NCI-H748 treated with DMSO at 0.1 percent for 48 hours (cell line): ENCODE measurements around the gene OBSCN.

Experiments
- DNase-seq: peaks from one replicate; lab custom pipeline; 2025; lab: John Stamatoyannopoulos, UW

Gene OBSCN

DNA sequence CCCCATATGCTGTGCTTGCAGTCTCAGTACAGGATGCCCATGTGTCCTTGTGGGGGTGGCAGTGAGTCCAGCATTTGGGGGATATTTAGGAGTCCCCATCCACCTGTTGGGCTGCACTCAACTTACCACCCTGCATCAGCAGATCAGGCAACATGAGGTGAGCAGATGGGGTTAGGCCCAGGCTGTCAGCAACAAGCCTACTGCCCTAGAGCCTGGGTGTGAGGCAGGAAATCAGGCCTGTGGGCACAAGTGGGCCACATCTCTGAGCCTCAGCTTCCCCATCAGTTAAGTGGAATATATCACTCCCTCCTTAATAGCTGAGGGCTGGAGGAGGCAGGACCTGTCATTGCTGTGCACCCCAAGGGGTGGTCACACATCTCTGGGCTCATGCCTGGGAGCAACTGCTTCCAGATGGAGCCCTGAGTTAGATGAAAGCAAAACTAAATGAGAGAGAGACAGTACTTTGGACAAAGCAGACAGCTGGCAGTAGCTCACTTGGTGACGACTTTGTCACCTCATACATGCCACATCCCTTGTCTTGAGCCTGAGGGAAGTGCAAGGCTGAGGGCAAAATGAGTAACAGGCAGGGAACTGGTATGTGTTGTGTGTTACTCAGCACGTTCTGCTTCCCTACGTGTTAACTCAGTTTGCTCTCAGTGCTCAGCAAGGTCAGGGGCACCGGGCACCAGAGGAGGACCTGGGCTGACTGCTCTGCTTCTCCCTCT lies 150.4 kb downstream of the OBSCN start:
- DNase-seq, result no peak

DNA sequence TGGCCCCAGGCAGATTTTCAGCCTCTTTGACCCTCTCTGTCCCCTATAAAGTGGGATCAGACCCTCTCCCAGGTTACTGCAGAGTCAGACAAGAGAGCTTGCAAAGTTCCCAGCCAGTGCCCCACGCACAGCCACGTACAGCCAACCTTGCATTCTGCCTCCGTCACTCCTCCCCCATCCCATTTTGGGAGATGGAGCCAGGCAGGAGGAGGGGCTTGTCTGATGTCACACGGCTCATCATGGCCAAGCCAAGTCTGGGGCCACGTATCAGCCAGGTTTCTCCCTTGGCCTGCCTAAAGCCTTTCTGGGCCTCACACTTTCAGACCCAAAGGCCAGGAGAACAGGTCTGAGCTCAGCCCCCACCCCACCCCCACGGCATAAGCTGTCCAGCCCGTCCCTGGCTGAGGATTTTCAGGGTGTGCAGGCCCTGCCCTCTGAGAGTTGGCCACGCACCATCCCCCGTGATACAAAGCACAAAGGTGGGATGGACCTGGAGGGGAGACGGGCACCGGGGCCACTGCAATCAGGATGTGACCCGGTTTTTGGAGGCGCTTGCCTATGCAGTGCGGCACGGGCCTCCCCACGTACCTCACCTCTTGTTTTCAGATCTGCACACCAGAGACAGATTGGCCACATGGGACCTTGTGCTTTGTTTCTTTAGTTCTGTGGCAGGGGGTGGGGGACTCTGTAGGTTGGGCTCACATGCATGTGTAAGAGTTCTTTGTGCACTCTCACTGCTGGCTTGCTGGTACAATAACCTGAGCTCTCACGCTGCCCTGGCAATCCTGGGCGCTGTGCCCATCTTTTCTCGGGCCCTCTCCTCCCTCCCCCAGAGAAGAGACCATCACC lies 151.1 kb downstream of the OBSCN start:
- DNase-seq, result no peak

DNA sequence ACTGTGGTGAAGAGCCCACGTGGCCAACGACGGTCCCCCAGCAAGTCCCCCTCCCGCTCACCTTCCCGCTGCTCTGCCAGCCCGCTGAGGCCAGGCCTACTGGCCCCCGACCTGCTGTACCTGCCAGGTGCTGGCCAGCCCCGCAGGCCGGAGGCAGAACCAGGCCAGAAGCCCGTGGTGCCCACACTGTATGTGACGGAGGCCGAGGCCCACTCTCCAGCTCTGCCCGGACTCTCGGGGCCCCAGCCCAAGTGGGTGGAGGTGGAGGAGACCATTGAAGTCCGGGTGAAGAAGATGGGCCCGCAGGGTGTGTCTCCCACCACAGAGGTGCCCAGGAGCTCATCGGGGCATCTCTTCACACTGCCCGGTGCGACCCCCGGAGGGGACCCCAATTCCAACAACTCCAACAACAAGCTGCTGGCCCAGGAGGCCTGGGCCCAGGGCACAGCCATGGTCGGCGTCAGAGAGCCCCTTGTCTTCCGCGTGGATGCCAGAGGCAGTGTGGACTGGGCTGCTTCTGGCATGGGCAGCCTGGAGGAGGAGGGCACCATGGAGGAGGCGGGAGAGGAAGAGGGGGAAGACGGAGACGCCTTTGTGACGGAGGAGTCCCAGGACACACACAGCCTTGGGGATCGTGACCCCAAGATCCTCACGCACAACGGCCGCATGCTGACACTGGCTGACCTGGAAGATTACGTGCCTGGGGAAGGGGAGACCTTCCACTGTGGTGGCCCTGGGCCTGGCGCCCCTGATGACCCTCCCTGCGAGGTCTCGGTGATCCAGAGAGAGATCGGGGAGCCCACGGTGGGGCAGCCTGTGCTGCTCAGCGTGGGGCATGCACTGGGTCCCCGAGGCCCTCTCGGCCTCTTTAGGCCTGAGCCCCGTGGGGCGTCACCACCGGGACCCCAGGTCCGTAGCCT lies 152.0 kb downstream of the OBSCN start:
- DNase-seq, result no peak

DNA sequence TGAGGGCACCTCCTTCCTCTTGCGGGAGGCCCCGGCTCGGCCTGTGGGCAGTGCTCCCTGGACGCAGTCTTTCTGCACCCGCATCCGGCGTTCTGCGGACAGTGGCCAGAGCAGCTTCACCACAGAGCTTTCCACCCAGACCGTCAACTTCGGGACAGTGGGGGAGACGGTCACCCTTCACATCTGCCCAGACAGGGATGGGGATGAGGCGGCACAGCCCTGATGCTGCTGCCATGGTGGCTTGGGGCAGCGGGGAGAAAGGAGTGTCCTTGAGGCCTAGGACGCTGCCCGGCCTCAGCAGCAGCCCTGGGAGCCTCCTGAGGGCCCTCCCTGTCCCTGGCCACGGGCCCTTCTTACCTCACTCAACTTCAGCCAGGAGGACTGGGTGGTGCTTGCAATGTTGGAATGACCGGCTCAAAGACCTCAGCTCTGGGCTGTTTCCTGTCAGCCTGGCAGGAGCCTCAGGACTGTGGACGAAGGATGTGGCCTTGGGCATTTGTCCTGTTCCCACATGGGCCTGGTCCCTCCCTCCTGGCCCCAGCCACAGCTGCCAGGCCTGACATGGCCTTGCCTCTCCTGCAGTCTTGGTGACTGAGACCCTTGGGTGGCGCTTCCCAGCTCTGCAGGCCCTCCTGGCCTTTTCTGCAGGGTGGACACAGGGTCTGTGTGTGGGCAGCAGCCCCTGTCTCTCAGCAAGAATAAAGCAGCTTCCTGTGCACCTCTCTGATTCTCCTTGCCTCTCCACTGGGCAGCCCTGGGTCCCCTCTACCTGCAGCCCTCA lies 152.9 kb downstream of the OBSCN start:
- no peak for DNase-seq

DNA sequence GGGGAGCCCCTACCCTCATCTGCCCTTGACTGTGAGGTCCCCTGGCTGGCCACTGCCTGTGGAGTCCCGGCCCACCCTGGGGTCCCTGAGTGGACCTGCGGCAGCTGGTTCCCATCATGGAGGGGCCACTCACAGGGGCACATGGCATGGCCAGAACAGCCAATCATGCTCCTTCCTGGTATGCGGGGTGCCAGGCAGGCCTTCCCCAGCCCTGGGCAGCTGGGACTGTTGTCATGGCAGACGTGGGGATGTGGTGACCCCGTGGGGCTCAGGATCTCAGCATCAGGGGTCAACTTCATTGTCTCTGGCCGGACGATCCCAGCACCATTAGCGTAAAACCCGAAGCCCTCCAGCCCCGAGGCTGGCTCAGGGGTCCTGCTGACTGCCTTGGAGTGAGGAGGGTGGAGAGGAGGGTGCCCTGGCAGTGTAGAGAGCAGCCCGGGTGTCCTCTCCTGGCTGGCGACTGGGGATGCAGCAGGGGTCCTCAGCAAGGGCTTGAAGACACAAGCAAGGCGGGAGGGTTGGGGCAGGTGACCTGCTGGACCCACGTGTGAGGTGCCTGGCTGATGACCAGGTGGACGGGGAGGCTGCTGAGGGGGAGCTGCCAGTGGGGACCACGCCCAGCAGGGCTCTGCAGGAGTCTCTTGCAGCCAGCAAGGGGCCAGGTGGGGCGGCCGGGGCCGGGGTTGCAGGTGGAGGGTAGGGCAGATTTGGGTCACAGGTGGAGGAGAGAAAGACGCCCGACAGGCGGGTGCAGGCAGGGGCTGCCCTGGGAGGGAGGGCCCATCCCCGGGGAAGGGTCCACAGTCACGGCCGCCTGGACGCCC lies 153.7 kb downstream of the OBSCN start:
- no peak for DNase-seq

DNA sequence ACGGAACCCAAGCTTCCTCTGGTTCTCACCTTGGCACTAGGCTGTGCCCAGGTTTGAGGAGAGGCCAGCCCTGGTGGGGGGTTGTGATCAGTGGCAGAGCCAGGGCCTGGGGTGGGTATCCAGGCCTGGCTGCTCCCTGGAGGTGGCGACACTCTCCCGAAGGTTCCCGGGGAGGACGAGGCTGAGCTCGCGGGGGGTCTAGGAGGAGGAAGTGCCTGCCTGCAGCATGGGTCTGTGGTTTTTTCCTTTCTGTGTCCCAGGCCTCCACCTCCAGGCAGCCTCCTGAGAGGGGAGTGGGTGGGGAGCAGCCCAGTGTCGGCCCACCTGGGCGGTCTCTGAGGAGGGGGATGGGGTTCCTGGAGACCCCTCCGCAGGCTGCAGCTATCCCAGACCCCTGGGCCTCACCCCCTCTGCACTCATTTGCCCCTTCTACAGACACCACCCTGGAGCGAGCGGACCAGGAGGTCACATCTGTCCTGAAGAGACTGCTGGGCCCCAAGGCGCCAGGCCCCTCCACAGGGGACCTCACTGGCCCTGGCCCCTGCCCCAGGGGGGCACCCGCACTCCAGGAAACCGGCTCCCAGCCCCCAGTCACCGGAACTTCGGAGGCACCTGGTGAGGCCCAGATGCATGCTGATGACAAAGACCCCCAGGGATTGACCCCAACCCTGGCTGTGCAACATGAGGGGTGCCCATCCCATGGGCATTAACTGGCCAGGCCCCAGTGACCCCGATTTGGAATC lies 154.5 kb downstream of the OBSCN start:
- DNase-seq, result no peak

DNA sequence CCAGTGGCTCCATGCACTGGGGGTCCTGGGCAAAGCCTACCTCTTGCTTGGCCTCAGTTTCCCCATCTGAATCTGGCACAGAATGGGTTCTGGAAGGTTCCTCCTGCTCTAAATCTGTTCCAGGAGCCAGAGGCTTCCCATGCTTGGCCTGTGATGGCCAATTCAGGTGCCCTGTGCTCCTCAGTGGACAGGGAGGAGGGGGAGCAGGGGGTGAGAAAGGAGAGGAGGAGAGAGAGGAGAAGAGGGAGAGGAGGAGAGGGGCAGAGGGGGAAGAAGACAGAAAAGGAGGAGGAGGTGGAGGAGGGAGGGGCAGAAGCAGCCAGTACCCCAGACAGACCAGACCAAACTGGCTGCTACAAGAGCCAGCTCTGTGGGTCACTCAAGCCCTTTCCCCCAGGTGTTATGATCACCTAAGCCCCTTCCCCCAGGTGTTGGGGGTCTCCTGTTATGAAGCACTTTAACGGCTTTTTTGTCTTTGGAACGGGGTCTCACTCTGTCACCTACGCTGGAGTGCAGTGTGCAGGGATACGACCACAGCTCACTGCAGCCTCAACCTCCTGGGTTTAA lies 155.1 kb downstream of the OBSCN start:
- DNase-seq, result no peak

DNA sequence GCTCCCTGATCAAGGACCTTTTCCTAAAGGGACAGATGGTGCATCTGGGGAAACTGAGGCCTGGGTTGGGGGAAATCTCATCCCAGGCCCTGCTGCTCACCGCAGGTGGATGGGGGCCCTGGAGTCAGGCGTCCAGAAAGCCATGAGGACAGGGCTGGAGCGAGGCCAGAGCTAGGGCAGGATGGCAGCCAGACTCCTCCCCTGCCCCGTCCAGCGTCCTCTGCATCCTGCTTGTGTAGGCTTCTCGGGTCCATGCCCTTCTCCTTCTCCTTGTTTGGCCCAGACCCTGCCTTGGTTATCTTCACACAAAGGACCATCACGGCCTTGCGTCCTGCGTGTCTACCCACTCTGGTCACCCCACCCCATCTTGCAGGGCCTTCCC lies 155.8 kb downstream of the OBSCN start:
- no peak for DNase-seq

DNA sequence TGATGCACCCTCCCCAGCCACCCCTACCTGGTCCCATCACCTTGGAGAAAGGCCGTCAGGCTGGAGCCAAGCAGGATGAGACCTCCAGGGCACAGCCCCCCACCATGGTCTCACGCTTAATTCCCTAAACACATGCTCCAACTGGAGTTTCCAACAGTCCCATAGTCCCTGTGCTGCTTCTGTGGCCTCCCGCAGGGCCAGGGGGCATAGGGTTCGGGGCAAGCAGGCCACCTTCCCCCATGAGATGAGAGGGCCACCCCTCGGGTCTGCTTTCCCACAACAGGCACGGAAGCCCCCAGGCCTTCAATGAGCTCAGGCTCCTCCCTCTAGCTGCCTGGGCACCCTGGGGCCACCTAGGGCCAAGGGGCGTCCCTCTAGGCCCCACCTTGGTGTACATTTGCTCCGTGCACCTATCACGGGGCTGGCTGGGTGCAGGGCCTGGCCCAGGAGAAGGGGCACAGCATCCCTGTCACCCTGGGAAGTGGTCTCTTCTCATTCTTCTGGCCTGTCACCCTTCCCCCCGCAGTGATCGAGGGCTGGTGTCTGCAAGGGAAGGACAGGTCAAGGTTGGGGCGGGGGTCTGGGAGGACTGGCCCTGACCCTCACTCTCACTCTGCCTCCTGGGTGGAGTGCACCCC lies 156.3 kb downstream of the OBSCN start:
- DNase-seq, result no peak

DNA sequence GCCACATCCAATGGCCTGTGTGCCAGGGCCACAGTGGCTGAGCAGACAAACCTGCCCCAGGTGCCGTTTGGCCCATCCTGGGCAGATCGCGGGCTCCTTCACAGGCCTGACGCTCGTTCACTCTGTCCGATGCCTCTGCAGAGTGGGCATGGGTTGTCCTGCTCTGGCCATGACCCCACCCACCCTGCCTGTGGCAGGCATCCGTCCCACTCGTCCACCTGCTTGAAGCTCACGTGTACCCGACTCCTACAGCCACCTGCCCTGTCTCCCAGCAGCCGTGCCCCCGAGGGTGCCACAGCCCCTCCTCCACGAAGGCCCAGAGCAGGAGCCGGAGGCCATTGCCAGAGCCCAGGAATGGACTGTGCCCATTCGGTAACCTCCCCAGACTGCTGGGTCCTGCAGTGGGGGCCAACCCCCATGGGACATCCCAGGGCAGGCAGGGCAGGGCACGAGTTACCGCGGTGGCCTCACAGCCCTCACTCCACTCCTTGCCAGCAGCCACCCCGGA lies 156.9 kb downstream of the OBSCN start:
- no peak for DNase-seq

DNA sequence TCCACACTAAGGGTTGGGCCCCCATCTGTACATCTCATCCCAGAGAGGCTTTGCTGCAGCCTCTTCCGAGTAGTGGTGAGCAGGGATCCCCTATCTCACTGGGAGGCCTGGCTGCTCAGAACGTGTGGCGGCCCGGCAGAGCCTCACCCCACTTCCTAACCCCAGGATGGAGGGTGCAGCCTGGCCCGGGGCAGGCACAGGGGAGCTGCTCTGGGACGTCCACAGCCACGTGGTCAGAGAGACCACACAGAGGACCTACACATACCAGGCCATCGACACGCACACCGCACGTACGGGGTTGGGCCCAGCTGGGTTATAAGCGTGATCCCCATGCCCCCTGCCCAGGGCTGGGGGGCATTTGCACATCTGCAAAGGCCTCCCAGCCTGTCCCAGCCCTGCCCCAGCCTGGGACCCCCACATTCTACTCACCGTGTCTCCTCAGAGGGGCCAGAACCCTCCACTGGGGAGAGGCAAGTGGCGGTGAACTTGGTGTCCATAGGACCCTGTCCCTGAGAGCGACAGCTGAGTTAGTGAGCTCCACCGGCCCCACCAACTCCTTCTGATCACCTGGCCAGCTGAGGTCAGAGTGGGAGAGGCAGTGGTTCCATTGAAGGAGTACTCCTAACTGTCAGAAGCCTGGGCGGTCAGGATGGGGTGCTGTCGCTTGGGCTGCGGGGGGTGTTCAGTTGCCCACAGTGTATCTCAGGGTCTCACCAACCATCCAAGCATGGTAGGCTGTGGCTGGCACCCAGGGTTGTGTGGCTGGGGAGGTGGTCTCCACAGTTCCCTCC lies 157.6 kb downstream of the OBSCN start:
- DNase-seq, result no peak

DNA sequence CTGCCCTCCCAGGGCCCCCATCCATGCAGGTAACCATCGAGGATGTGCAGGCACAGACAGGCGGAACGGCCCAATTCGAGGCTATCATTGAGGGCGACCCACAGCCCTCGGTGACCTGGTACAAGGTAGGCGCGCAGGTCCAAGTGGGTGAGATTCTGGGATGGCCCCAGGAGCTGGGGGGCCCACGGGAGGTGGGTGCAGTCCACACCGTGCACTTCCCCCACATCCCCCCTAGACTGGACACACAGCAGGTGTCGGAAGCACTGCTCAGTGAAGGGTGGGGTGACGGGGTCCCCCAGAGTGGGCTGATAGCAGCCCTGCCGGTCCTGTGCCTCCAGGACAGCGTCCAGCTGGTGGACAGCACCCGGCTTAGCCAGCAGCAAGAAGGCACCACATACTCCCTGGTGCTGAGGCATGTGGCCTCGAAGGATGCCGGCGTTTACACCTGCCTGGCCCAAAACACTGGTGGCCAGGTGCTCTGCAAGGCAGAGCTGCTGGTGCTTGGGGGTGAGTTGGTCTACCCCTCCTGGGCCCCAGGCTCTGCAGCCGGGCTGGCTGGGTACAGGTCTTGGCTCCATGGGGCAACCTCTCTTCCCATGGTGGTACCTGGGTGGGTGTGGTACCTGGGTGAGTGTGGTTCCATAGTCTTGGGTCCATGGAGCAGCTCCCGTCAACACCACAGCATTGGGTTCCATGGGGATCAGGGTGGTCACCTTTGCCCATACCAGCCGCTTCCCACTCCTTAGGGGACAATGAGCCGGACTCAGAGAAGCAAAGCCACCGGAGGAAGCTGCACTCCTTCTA lies 158.4 kb downstream of the OBSCN start:
- DNase-seq, result no peak

DNA sequence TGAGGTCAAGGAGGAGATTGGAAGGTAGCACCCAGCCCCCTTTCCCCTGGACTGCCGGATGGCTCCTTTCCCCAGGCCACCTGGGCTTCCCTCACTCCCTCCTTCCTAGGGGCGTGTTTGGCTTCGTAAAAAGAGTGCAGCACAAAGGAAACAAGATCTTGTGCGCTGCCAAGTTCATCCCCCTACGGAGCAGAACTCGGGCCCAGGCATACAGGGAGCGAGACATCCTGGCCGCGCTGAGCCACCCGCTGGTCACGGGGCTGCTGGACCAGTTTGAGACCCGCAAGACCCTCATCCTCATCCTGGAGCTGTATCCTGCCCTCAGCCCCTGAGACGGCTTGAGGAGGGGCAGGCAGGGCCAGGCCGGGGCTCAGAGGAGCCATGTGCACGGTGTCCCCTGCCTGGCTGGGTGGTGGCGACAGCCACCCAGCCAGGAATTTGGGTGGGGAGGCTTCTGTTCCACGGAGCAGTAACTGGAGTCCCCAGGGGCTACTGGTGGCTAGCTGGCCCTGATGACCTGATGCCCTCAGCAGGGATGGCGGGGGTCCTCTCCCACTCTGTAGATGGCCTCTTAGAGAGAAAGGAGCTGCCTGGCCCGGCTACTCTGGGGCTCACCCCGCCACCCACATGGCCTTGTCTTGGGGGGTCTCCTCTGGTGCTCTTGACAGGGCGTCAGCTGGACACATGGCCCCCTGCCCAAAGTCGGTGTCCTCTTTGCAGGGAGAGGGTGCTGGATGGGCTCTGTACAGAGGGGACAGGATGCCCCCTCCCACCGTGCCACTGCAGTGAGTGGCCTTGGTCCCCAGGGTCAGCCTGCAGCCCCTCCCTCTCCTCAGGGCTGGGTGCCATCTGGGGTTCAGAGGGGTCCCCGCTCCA lies 159.3 kb downstream of the OBSCN start:
- no peak for DNase-seq

DNA sequence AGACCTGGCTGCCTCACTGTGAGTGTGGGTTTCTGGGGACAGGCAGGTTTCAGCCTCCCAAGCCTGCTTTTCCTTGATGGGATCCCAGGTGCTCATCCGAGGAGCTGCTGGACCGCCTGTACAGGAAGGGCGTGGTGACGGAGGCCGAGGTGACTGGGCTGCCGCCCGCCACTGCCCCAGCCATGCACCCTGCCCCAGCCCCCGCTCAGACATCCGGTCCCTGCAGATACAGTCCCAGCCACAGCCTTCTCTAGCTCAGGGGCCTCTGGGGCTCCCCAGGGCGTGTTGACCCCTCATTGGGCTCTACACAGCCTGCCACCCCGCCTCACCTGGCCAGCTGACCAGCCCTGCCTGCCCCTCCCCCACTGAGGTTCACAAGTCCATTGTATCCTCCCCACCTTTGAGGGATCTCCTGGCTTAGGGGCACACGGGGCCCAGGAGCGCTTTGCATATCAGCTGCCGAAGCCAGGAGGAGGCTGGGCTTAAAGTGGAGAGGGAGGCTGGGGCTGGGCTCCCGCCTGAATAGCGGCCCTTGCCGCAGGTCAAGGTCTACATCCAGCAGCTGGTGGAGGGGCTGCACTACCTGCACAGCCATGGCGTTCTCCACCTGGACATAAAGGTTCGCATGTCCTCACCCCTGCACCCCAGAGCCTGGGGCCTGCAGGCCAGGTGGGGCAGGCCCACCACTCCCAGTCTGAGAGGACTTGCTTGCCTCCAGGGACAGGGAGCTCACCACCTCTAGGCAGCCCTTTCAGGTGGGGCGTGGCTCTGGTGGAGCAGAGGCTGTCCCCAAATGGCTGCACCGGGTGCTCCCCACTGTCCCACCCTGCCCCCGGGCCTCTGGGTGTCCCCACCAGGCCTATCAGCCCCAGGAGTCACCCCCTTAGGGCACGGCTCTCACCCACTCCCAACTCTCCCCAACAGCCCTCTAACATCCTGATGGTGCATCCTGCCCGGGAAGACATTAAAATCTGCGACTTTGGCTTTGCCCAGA lies 160.3 kb downstream of the OBSCN start:
- DNase-seq, result no peak
